Retinal pigment epithelial cell (primary cell): ENCODE data around the gene ZNF605.

Experiments used
- DNase-seq: peaks from one replicate; pipeline ENCODE4 v3.0.0-alpha.2; 2010; ENCODE audit warnings: low read depth
- H3K4me3 ChIP-seq: 2 replicates; pipeline ENCODE4 v1.5.1; 2011; ENCODE audit warnings: mild to moderate bottlenecking, low read length, control low read depth, moderate library complexity
- TF ChIP-seq, protein P1 (sequence below): conservative IDR thresholded peaks from 2 replicates; pipeline ENCODE4 v1.5.1; 2011; ENCODE audit warnings: low read depth, low read length, control low read depth, inconsistent platforms

Gene ZNF605

DNA sequence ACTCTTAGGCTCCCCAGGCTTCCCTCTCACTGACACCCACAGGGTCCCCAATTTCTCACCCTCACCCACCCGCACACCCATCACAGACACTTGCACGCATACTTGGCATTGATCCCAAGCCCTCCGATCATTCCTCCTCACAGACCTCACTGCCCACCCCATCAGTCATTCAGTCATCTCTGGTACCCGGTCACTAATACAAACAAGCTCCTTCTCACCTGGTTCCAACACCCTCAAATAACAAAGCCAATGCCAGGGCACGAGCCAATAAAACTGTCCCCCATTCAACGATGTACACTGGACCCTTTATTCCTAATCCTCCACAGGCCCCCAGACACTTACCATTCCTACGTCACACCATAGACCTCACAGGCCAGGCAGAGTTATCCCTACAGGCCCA lies 2.3 kb downstream of the ZNF605 start:
- TF ChIP-seq, protein P1, sequence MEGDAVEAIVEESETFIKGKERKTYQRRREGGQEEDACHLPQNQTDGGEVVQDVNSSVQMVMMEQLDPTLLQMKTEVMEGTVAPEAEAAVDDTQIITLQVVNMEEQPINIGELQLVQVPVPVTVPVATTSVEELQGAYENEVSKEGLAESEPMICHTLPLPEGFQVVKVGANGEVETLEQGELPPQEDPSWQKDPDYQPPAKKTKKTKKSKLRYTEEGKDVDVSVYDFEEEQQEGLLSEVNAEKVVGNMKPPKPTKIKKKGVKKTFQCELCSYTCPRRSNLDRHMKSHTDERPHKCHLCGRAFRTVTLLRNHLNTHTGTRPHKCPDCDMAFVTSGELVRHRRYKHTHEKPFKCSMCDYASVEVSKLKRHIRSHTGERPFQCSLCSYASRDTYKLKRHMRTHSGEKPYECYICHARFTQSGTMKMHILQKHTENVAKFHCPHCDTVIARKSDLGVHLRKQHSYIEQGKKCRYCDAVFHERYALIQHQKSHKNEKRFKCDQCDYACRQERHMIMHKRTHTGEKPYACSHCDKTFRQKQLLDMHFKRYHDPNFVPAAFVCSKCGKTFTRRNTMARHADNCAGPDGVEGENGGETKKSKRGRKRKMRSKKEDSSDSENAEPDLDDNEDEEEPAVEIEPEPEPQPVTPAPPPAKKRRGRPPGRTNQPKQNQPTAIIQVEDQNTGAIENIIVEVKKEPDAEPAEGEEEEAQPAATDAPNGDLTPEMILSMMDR, result no peak
- no peak for DNase-seq
- H3K4me3 ChIP-seq, result no peak overlapping the region

DNA sequence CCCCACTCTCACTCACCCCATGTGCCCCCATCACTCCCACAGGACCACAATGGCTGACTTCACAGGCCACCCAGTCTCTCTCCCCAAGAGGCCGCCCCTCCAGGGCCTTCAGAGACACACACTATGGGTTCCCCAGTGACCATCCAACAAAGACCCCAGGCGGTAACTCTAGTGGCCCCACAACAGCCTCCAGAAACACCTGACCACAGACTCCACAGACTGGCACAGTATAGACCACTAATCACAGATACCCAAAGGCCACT lies 3.0 kb downstream of the ZNF605 start:
- no peak overlapping the region for H3K4me3 ChIP-seq
- DNase-seq, result no peak
- TF ChIP-seq, protein P1, result no peak

DNA sequence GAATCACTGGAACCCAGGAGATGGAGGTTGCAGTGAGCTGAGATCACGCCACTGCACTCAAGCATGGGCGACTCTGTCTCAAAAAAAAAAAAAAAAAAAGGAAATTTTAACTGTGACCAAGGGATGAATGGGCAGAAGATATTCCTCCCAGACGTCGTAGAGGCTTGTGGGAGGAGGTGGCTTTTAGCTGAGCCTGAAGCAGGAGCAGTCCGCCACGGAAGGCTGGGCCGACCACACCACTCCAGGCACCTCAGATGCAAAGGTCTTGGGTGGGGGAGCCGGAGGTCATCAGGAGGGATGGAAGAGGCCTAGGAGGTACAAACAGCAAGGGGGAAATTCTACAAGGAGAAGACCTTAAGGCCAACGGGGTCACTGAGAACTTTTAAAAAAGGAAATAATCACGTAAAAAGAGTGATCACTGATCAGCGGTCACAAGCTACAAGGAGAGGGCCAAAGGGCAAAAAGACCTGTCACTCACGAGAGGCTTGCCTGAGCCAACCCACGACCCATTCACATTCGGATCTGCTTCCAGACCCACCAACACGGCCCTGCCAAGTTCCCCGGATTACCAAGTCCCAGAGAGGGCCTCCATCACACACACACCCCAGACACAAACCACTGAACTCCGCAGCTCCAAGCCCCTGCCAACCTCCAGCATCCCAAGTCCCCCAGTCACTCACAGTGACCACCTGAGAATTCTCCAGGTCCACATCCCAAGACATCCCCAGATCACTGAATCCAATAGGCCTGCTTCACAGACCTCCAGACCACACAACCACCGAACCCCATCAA lies 3.5 kb downstream of the ZNF605 start:
- no peak for DNase-seq
- TF ChIP-seq, protein P1, result no peak
- H3K4me3 ChIP-seq, result no peak overlapping the region

DNA sequence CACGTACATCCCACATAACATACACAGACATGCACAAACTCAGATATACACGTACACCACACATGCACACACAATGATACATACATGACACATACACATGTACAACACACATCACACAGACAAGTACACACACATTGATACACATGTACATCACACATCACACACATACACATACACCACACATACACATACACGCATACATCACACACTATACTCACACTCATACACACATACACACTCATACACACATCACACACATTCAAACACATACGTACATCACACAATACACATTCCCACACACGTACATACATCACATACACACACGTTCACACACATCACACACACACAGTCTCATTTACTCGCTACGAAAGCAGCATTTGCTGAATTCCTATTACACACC lies 4.5 kb downstream of the ZNF605 start:
- TF ChIP-seq, protein P1, result no peak
- no peak for DNase-seq
- no peak overlapping the region for H3K4me3 ChIP-seq

DNA sequence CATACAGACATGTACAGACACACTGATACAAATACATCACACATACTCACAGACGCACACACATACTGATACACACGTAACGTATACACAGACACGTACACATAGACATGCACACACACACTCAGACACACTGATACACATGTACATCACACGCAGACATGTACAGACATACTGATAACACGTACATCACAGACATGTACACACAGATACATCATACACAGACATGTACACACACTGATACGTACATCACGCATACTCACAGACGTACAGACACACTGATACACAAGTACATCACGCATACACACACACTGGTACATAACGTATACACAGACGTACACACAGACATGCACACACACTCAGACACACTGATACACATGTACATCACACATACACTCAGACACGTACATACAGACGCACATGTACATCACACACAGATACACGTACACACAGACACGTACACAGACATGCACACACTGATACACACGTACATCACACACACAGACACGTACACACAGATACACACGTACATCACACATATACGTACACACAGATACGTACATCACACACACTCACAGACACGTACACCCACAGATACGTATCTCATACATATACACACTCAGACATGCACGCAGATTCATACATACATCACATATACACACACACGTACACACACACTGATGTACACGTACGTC lies 5.1 kb downstream of the ZNF605 start:
- TF ChIP-seq, protein P1, result no peak
- DNase-seq, result no peak
- no peak overlapping the region for H3K4me3 ChIP-seq

DNA sequence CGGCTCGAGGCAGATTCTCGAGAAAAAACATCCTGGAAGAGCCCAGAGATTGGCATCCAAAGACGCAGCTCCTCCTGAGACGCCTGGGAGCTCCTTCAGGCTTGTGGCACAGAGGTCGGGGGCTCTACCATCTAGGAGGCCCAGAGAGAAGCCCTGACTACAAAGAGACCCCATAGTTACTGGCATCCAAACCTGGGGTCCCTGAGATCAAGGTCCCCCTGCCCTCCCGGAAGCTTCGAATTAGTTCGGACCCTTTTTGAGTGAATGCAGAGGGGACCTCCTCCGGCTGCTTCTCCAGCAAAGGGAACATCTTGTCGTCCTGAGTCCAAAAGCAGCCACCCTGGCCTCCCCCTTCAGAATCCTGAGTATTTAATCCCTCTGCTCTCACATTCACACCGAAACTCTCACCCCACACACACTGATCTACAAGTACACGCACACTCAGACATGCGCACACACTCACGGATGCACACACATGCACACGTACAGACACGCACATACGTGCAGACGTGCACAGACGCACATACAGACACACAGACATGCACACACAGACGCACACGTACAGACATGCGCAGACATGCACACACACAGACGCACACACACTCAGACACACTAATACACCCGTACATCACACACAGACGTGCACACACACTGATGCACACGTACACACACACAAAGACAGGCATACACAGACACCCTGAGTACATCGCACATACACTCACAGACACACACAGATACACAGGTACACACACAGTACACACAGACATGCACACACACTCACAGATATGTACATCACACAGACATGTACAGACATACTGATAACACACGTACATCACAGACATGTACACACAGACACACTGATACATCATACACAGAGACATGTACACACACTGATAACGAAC lies 5.9 kb downstream of the ZNF605 start:
- DNase-seq, result no peak
- no peak overlapping the region for H3K4me3 ChIP-seq
- TF ChIP-seq, protein P1, result no peak
